Activated naive CD4-positive, alpha-beta T cell treated with anti-CD3 and anti-CD28 coated beads, Interleukin-2, amount 50 U/mL, for 72 hours (primary cell): Measurements from ENCODE around the gene GCM1. TPM values are rescaled to one million over a fixed set of nuclear protein-coding genes. Genes with fewer than 3 reads are reported as not detected.
A peak's percentile ranks its signal among the peaks of the same experiment; 100 is the strongest.
"Not testable (repeated sequence)": the region's sequence is repeated elsewhere in the genome, so short reads cannot be mapped to it uniquely, and the experiment has no call there.

Experiments used
- ATAC-seq, 2 donors: fragments of 150-1000 bp; cut with Tn5 transposase; 2 replicates each; pipeline ENCODE4 v1.10.0; 2021; ENCODE audit warnings: mild to moderate bottlenecking in 2 of 2, moderate library complexity in 2 of 2
- DNase-seq, 2 donors: peaks; one replicate each; pipeline ENCODE4 v3.0.0; 2021 to 2022; ENCODE audit warnings: low spot score in 2 of 2
- H3K27ac Mint-ChIP-seq, 2 donors: one replicate each; pipeline ENCODE4 v1.8.0; 2022; ENCODE audit warnings: mild to moderate bottlenecking in 2 of 2, mixed read lengths in 2 of 2
- H3K36me3 Mint-ChIP-seq, 2 donors: one replicate each; pipeline ENCODE4 v1.8.0; 2022; ENCODE audit warnings: mixed read lengths in 2 of 2
- H3K9me3 Mint-ChIP-seq, 2 donors: one replicate each; pipeline ENCODE4 v1.8.0; 2022; ENCODE audit warnings: mixed read lengths in 2 of 2
- total RNA-seq, 2 donors: library from RNA; stranded (reverse); gene quantifications; one replicate each; pipeline ENCODE4 v1.2.3, GENCODE V29; 2022

Gene GCM1
- total RNA-seq, 2 donors from 2014 or later: 0.07 TPM; not detected in 1

GRCh38 chr6:53161481-53162009 lies 12.9 kb upstream of the GCM1 start:
- no peaks in the 10 kb centered on the region for H3K9me3 Mint-ChIP-seq
- H3K27ac Mint-ChIP-seq: no peak overlapping the region
- ATAC-seq (no peak), DNase-seq (no peak)
- no peaks in the 10 kb centered on the region for H3K36me3 Mint-ChIP-seq

- Mint-ChIP-seq H3K27ac (no peak overlapping the region), H3K36me3 (no peaks in the 10 kb centered on the region), H3K9me3 (no peaks in the 10 kb centered on the region)
- no peak for DNase-seq
- ATAC-seq: no peak
These were observed 10.9 kb upstream of the GCM1 start for GRCh38 chr6:53159558-53159957.

DNA sequence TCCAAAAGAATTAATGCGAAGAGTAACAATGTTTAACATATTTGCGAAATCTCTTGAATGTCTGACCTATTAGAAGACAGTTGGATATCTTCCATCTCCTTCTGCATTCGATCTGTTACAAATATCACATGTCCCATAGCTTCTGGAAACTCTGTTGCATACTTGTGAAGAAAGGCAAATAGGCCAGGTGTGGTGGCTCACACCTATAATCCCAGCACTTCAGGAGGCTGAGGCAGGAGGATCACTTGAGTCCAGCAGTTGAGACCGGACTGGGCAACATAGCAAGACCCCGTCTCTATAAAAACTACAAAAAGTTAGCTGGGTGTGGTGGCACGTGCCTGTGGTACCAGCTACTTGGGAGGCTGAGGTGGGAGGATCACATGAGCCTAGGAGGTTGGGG lies 9.4 kb upstream of the GCM1 start:
- not testable (repeated sequence) for H3K9me3 Mint-ChIP-seq, H3K27ac Mint-ChIP-seq, ATAC-seq, DNase-seq, H3K36me3 Mint-ChIP-seq

DNA sequence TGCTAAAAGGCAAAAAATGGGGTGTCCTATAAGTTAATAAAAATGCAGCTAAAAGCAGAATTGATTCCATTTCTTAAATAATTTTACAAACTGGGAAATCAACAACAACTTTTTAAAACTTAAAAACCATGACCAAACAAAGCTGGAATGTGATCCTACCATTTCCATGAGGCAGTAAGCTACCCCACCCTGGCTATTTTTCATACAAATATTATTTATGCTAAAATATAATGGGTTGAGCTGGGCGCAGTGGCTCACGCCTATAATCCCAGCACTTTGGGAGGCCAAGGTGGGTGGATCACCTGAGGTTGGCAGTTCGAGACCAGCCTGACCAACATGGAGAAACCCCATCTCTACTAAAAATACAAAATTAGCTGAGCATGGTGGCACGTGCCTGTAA lies 6.6 kb upstream of the GCM1 start:
- H3K27ac Mint-ChIP-seq, H3K36me3 Mint-ChIP-seq, ATAC-seq, DNase-seq, H3K9me3 Mint-ChIP-seq: not testable (repeated sequence)

GRCh38 chr6:53154794-53155193 lies 6.2 kb upstream of the GCM1 start:
- DNase-seq: no peak
- H3K36me3 Mint-ChIP-seq: no peaks in the 10 kb centered on the region
- H3K27ac Mint-ChIP-seq: no peak overlapping the region
- no peaks in the 10 kb centered on the region for H3K9me3 Mint-ChIP-seq
- ATAC-seq: no peak

GRCh38 chr6:53154071-53154470 lies 5.4 kb upstream of the GCM1 start:
- H3K36me3 Mint-ChIP-seq: no peaks in the 10 kb centered on the region
- no peak overlapping the region for H3K27ac Mint-ChIP-seq
- ATAC-seq: no peak
- no peaks in the 10 kb centered on the region for H3K9me3 Mint-ChIP-seq
- DNase-seq: no peak

DNA sequence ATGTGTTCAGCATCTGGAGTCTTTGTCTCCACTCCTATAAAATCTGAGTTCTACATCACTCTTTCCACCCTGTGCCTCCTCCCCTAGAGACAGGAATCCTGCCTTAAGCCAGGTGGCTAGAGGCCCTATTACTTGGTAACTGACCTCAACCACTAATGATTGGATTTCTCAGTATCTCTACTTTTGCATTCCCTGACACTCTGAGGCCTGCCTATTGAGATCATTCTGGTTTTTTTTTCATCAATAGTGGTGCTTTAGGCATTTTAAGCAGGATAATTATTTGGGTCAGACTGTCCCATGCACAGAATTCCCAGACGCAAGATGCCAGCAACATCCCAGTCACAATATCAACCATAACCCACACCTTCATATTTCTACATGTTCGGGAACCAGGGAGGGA lies 3.9 kb upstream of the GCM1 start:
- H3K9me3 Mint-ChIP-seq: no peaks in the 10 kb centered on the region
- H3K27ac Mint-ChIP-seq: no peak overlapping the region
- no peaks in the 10 kb centered on the region for H3K36me3 Mint-ChIP-seq
- DNase-seq (no peak), ATAC-seq (no peak)

DNA sequence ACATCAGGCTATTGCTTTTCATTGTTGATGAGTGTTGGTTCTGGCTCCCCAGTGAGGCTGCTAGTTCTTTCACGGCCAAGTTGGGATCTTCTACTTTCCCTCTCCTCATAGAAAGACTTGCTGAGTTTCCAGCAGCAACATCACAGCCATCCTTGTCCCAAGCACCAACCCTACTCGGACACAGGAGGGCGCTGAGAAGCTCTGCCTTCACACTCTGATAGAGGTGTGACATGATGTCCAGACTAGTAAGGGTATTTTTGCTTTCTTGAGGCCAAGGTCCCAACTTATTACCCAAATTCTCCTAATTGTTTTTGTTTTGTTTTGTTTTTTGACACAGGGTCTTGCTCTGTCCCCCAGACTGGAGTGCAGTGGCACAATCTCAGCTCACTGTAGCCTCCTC lies 3.0 kb upstream of the GCM1 start:
- H3K36me3 Mint-ChIP-seq: no peaks in the 10 kb centered on the region
- DNase-seq (peak in 1 of 2 donors; percentile 11), ATAC-seq (no peak)

GRCh38 chr6:53144802-53145201 lies 3.8 kb downstream of the GCM1 start:
- ATAC-seq: no peak
- H3K9me3 Mint-ChIP-seq: no peaks in the 10 kb centered on the region
- no peak overlapping the region for H3K27ac Mint-ChIP-seq
- no peaks in the 10 kb centered on the region for H3K36me3 Mint-ChIP-seq
- DNase-seq: no peak

More for the DNA sequence above, 3.0 kb upstream of the GCM1 start:
- H3K9me3 Mint-ChIP-seq: no peaks in the 10 kb centered on the region
- H3K27ac Mint-ChIP-seq: peak overlapping the region in 1 of 2 donors; percentile 27

- DNase-seq (no peak), ATAC-seq (no peak)
- Mint-ChIP-seq H3K27ac (no peak overlapping the region), H3K9me3 (no peaks in the 10 kb centered on the region), H3K36me3 (no peaks in the 10 kb centered on the region)
These were observed 4.9 kb downstream of the GCM1 start for GRCh38 chr6:53143710-53144109.

DNA sequence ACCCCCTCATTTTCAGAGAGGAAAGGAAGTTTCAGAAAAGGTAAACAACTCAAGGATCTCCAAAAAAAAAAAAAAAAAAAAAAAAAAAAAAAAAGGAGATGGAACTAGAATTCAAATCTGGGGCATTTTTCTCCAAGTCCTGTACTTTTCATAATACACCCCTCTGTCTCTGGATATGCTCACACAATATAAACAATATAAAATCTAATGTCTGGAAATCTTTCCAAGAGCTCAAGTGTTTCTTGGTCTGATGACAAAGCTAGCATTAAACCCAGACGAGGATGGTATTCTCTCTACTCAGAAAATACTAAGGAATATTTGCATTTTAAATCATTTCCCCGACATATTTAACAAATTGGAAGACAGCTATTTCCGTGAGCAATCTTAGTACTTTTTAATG lies 5.8 kb downstream of the GCM1 start:
- Mint-ChIP-seq H3K27ac (no peak overlapping the region), H3K9me3 (no peaks in the 10 kb centered on the region), H3K36me3 (no peaks in the 10 kb centered on the region)
- no peak for DNase-seq
- ATAC-seq: no peak

DNA sequence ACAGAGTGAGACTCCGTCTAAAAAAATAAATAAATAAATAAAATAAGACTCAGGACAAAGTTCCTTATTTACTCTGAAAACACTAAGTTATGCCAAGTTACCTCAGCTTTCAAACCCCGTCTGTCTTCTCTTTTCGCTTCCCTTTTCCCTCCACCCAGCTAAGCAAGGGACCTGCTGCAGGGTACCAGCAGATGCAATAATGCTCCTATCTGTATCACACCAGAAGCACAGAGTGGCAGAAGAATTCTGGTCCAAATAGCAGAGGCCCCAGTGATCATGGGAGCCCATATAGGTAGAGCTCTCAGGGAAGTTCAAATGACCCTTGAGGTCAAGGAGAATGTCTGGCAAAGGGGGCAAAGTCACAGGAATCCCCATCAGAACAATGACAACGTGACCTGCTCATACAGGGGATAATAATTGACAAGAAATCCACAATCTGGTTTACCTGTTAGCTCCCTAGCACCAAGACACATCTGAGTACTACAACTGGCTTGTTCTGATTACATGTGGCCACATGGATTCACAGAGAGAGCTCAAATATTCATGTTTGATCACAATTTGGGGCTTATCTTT lies 8.7 kb downstream of the GCM1 start:
- Mint-ChIP-seq H3K36me3 (no peaks in the 10 kb centered on the region), H3K9me3 (no peaks in the 10 kb centered on the region), H3K27ac (no peak overlapping the region)
- no peak for ATAC-seq
- DNase-seq: no peak

GRCh38 chr6:53136000-53136609 lies 12.5 kb downstream of the GCM1 start:
- ATAC-seq (no peak), DNase-seq (no peak)
- H3K36me3 Mint-ChIP-seq: no peaks in the 10 kb centered on the region
- no peak overlapping the region for H3K27ac Mint-ChIP-seq
- no peaks in the 10 kb centered on the region for H3K9me3 Mint-ChIP-seq

GRCh38 chr6:53134601-53135235 lies 13.9 kb downstream of the GCM1 start:
- Mint-ChIP-seq H3K9me3 (no peaks in the 10 kb centered on the region), H3K36me3 (no peaks in the 10 kb centered on the region), H3K27ac (no peak overlapping the region)
- ATAC-seq (peak; percentile 20 to 57), DNase-seq (no peak)

- no peak for DNase-seq
- ATAC-seq: no peak
- Mint-ChIP-seq H3K27ac (no peak overlapping the region), H3K36me3 (no peaks in the 10 kb centered on the region), H3K9me3 (no peaks in the 10 kb centered on the region)
These were observed 14.7 kb downstream of the GCM1 start for GRCh38 chr6:53133961-53134360.

DNA sequence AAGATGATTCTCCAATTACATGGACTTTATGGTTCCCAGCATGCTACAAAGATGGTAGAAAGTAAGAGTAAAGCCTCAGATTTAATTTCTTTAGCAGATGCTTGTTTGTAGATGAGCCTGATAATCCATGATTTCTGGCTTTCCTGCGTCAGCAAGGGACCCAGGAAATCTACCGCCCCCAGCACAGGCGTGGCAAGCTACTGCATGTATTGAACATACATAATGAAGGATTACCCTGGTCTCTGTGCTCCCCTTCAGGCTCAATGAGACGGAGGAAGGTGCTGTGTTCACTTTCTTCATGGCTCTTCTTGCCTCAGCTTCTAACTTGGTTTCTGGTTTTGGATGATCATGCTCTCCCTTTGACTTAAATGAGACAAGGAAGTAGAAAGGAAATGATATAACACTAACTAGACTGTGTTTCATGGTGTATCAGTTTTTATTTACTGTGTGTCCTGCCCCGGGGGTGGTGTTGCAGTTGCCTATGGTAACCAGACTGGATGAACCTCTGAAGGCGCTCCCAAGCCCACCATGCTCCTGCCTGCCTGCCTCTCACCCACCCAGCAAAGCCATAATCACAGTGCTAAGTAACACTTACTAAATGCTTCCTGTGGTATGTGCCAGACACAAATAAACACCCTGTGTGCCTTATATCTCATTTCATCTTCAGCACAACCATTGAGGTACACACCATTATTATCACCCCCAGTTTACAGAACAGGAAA lies 17.9 kb downstream of the GCM1 start:
- H3K27ac Mint-ChIP-seq: no peak overlapping the region
- no peaks in the 10 kb centered on the region for H3K9me3 Mint-ChIP-seq
- ATAC-seq (no peak), DNase-seq (no peak)
- H3K36me3 Mint-ChIP-seq: no peaks in the 10 kb centered on the region

GRCh38 chr6:53128842-53129241 lies 19.8 kb downstream of the GCM1 start:
- no peak for DNase-seq
- Mint-ChIP-seq H3K36me3 (no peaks in the 10 kb centered on the region), H3K9me3 (no peaks in the 10 kb centered on the region), H3K27ac (no peak overlapping the region)
- ATAC-seq: no peak
